Stimulated activated CD4-positive, alpha-beta T cell treated with anti-CD3 and anti-CD28 coated beads, Interleukin-12 subunit alpha, Interleukin-12 subunit beta, amount 100 ng/mL, for 4 hours (primary cell): ENCODE results near the gene HRC.
A peak's percentile ranks its signal among the peaks of the same experiment; 100 is the strongest.
"Not testable (repeated sequence)": the region's sequence is repeated elsewhere in the genome, so short reads cannot be mapped to it uniquely, and the experiment has no call there.

Source experiments
- DNase-seq: peaks from one replicate; pipeline ENCODE4 v3.0.0-alpha.2; 2020

The HRC gene

GRCh38 chr19:49132974-49133609, 22.1 kb downstream of the HRC start:
- DNase-seq: peak; percentile 36

GRCh38 chr19:49130325-49130724, 24.9 kb downstream of the HRC start:
- DNase-seq: no peak

GRCh38 chr19:49129238-49129583, 26.0 kb downstream of the HRC start:
- no peak for DNase-seq

- no peak for DNase-seq
Observed at GRCh38 chr19:49128545-49129237, 26.5 kb downstream of the HRC start.

GRCh38 chr19:49127674-49128544, 27.3 kb downstream of the HRC start:
- DNase-seq: peak; percentile 93

GRCh38 chr19:49127225-49127624, 28.0 kb downstream of the HRC start:
- not testable (repeated sequence) for DNase-seq

GRCh38 chr19:49126575-49126974, 28.6 kb downstream of the HRC start:
- no peak for DNase-seq

GRCh38 chr19:49125025-49125731, 30.0 kb downstream of the HRC start:
- DNase-seq: no peak

- not testable (repeated sequence) for DNase-seq
Observed at GRCh38 chr19:49123285-49123684, 31.9 kb downstream of the HRC start.

GRCh38 chr19:49121841-49122240, 33.4 kb downstream of the HRC start:
- not testable (repeated sequence) for DNase-seq

- DNase-seq: no peak
Observed at GRCh38 chr19:49120868-49121267, 34.3 kb downstream of the HRC start.

GRCh38 chr19:49120325-49120683, 34.9 kb downstream of the HRC start:
- DNase-seq: no peak

- no peak for DNase-seq
Observed at GRCh38 chr19:49119411-49120324, 35.5 kb downstream of the HRC start, which contains the start of gene PPFIA3. TSS of gene PPFIA3 (plus strand) at chr19:49119544. CDS start at chr19:49127874, 8,330 bp downstream.

GRCh38 chr19:49118565-49119410, 36.4 kb downstream of the HRC start, which contains the start of gene C19orf73:
TSS of gene C19orf73 (minus strand) at chr19:49119143. CDS start at chr19:49119022, 121 bp downstream.
- peak; percentile 95 for DNase-seq

- DNase-seq: no peak
Observed at GRCh38 chr19:49117677-49118564, 37.3 kb downstream of the HRC start.

GRCh38 chr19:49116544-49116943, 38.7 kb downstream of the HRC start:
- no peak for DNase-seq

- DNase-seq: peak; percentile 54
Observed at GRCh38 chr19:49114630-49115363, 40.4 kb downstream of the HRC start.

- peak; percentile 70 for DNase-seq
Observed at GRCh38 chr19:49113762-49114629, 41.2 kb downstream of the HRC start, which contains the start of gene LIN7B. TSS of gene LIN7B (plus strand) at chr19:49114370. CDS start at chr19:49114405, 35 bp downstream.
